ENCODE measurements around the gene SEC14L2.

DNA sequence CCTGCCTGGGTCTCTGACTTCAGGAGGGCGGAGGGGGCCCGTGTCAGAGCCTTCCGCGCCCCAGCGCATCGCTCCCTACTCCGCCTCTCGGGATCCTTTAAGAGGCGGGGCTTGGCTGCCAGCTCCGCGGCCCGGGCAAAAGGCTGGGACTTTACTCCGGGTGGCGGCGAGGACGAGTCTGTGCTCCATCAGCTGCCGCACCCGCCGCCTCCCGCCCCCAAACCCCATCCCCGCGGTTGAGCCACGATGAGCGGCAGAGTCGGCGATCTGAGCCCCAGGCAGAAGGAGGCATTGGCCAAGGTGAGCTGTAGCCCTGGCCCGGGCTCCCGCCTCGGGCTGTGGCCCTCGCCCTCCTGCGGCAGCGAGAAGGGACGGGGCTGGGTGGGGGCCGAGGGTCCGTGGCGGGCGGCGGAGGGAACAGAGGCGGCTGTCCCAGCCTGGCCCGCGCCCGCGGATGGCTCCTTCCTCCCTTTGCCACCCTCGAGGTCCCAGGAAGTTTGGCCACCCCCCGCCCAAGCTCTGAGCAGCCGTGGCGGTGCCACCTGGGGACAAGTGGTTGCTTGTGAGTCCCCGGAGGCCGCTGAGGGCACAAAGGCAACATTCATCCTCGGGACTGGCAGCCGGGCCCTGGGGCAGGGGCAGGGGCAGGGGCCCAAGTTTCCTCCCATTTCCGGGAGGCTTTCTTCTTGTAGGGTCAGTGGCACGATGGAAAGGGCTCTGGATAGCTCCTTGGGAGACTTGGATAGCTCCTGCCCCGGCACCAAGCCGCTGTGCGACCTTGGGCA lies at the start of gene SEC14L2:
- TF ChIP-seq TARDBP (IDR thresholded peaks at IDR 0.05) (no peak), ZNF384 (IDR thresholded peaks at IDR 0.05) (no peak), BHLHE40 (IDR thresholded peaks at IDR 0.05; ENCODE audit: borderline replicate concordance) (no peak), LEF1 (IDR thresholded peaks at IDR 0.05; ENCODE audit: borderline replicate concordance) (no peak), SP1 (IDR thresholded peaks at IDR 0.05) (no peak), FOXK2 (IDR thresholded peaks at IDR 0.05) (no peak)

All from HEK293T (cell line).